A673 (cell line): ENCODE measurements around the gene GRK1.
"Not testable (repeated sequence)": the region's sequence is repeated elsewhere in the genome, so short reads cannot be mapped to it uniquely, and the experiment has no call there.

ENCODE experiments used
- EZH2 ChIP-seq: fragments of 200-600 bp; sonication (generic); IDR thresholded peaks from 2 replicates; pipeline ENCODE4 v1.6.1; 2017; ENCODE audit warnings: borderline replicate concordance, low read depth, mild to moderate bottlenecking, mixed read lengths, antibody characterized with exemption, low read length; ENCODE audit not compliant: poor library complexity, severe bottlenecking
- TF ChIP-seq, protein P1 (sequence below): fragments of 300-800, 200-600 bp; sonication (generic); conservative IDR thresholded peaks from 2 replicates; pipeline ENCODE4 v1.5.1; 2017; ENCODE audit warnings: low read depth, mild to moderate bottlenecking, antibody characterized with exemption, low read length, moderate library complexity, mixed read lengths

DNA sequence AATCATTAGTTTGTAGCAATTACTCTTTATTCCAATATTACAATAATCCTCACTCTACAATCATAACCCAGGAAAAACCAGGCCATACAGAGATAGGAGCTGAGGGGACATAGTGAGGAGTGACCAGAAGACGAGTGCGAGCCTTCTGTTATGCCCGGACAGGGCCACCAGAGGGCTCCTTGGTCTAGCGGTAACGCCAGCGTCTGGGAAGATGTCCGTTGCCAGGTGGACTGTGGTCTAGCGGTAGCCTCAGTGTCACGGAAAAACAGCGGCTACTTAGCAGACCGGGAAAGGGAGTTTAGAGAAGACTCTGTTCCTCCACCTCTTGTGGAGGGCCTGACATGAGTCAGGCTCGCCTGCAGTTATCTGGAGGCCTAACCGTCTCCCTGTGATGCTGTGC lies 45.5 kb upstream of the GRK1 start:
- TF ChIP-seq, protein P1, sequence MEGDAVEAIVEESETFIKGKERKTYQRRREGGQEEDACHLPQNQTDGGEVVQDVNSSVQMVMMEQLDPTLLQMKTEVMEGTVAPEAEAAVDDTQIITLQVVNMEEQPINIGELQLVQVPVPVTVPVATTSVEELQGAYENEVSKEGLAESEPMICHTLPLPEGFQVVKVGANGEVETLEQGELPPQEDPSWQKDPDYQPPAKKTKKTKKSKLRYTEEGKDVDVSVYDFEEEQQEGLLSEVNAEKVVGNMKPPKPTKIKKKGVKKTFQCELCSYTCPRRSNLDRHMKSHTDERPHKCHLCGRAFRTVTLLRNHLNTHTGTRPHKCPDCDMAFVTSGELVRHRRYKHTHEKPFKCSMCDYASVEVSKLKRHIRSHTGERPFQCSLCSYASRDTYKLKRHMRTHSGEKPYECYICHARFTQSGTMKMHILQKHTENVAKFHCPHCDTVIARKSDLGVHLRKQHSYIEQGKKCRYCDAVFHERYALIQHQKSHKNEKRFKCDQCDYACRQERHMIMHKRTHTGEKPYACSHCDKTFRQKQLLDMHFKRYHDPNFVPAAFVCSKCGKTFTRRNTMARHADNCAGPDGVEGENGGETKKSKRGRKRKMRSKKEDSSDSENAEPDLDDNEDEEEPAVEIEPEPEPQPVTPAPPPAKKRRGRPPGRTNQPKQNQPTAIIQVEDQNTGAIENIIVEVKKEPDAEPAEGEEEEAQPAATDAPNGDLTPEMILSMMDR = peak; percentile 37
- not testable (repeated sequence) for TF ChIP-seq EZH2
